ENCODE data around the gene MDM4. TPM values are rescaled to one million over a fixed set of nuclear protein-coding genes. Genes with fewer than 3 reads are reported as not detected.
"Not testable (repeated sequence)": the region's sequence is repeated elsewhere in the genome, so short reads cannot be mapped to it uniquely, and the experiment has no call there.

The MDM4 gene
- total RNA-seq, 1 donor from 2014 or later = 80.3 TPM

DNA sequence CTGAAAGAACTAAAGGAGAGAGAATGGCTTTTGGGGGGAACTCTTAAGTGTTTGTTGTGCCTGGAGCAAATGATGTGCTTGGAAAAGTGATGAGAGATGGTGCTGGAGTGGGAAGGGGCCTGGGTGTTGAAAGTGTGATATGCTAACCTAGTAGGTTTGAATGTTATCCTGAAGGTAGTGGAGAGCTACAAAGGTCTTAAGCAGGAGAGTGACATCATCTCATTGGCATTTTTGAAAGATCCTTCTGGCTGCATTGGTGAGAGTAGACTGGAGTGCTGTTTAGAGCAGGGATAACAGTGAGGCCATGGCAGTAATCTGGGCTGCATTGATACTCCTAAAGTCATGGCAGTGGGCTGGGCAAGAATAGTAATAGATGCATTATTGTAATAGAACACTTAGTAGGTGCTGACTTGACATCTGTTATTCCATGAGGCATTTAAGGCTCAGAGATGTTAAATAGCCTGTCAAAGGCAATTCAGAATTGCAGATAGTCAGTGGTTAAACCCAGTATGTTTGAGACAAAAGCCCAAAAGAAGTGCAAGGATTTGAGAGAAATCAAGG lies 44.5 kb downstream of the MDM4 start:
- Mint-ChIP-seq H3K4me1 (ENCODE audit: low read depth) (peaks cover 49% of the 10 kb centered on the region), H3K4me3 (no peak overlapping the region), H3K27me3 (ENCODE audit: insufficient read depth) (no peaks in the 10 kb centered on the region), H3K9me3 (no peaks in the 10 kb centered on the region), H3K36me3 (ENCODE audit: low read depth) (peaks cover 28% of the 10 kb centered on the region), H3K27ac (no peak overlapping the region)
- intact Hi-C loops (cut with micrococcal nuclease) = no loop called here
- no peak for DNase-seq (ENCODE audit: low spot score)

DNA sequence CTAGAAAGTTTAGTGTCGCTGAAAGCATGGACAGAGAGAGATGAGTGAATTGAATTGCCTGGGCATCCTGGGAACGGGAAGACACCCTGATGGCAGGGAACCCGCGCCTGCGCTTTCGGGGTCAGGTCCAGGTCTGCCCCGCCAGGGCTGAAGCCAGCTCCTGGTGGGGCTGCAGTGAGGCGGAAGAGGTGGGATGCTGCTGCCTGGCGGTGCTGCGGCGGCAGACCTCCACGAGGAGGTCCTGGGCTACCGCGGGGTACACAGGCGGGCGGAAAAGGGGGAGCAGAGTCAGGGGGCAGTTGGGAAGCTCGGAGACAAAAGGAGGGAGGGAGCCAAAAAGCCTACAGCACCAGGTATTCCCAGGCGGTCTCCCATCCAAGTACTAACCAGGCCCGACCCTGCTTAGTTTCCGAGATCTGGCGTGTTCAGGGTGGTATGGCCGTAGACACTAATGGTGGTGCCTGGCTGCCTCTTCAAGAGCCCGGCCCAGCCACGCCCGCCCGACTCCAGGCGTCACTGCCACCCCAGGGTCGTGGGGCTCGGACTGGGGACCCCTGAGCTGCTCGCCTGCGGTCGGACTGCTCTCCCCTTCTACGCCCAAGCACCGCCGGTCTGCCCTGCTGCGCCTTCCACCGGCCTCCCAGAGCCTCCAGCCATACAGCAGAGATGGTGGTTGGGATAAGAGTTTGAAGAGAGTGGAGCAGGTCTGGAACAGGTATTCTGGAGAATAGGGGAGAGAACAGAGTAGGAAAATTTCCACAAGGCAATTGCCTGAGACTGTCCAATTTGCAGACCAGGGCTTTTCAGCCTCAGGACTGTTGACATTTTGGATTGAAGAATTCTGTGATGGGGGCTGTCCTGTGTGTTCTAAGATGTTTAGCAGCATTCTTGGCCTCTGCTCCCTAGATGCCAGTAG lies 46.1 kb downstream of the MDM4 start:
- Mint-ChIP-seq H3K27me3 (ENCODE audit: insufficient read depth) (no peaks in the 10 kb centered on the region), H3K4me1 (ENCODE audit: low read depth) (peaks cover 51% of the 10 kb centered on the region), H3K27ac (no peak overlapping the region), H3K36me3 (ENCODE audit: low read depth) (peaks cover 28% of the 10 kb centered on the region), H3K4me3 (no peak overlapping the region), H3K9me3 (no peaks in the 10 kb centered on the region)
- DNase-seq (ENCODE audit: low spot score) = no peak
- intact Hi-C loops (cut with micrococcal nuclease) = no loop called here

DNA sequence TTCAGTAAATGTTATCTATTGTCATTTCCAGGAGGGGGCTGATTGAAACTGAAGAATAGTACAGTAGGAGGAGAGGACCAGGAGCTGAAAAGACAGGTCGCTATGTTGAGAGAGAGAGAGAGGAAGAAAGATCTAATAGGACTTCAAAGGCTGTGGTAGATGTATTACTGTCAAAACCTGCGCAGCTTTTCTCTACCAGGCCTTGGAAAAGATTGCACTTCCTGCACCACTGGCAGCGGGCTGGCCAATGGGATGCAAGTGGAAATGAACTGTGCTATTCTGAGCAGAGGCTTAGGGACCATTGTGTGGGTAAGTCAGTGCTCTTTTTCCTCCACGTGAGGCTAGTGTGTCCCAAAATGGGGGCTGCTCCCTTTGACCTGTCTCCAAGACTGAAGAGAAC lies 47.1 kb downstream of the MDM4 start:
- DNase-seq (ENCODE audit: low spot score) = no peak
- peaks cover 60% of the 10 kb centered on the region for H3K4me1 Mint-ChIP-seq (ENCODE audit: low read depth)
- H3K4me3 Mint-ChIP-seq = no peak overlapping the region
- H3K36me3 Mint-ChIP-seq (ENCODE audit: low read depth) = peaks cover 31% of the 10 kb centered on the region
- intact Hi-C loops (cut with micrococcal nuclease) = no loop called here
- H3K27ac Mint-ChIP-seq = peak overlapping the region; percentile 65
- H3K9me3 Mint-ChIP-seq = no peaks in the 10 kb centered on the region
- no peaks in the 10 kb centered on the region for H3K27me3 Mint-ChIP-seq (ENCODE audit: insufficient read depth)

DNA sequence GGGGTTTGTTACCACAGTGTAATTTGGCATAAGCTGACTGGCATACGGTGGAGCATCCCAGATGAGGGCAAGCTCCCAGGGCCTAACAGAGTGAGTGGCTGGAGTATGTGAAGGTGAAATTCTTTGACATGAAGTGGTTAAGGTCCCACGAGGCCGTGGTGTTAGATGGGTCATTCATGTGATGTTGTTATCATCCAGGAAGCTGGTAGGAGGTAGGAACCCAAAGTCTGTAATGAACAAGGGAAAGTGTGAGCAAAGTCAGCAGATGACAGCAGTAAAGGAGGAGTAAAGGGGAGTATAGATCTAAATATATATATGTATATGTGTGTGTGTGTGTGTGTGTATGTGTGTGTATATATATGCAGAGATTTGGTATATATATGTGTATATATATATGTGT lies 47.6 kb downstream of the MDM4 start:
- Mint-ChIP-seq H3K4me3 (no peak overlapping the region), H3K4me1 (ENCODE audit: low read depth) (peaks cover 60% of the 10 kb centered on the region), H3K27me3 (ENCODE audit: insufficient read depth) (no peaks in the 10 kb centered on the region), H3K27ac (peak overlapping the region; percentile 27), H3K9me3 (no peaks in the 10 kb centered on the region), H3K36me3 (ENCODE audit: low read depth) (peaks cover 31% of the 10 kb centered on the region)
- intact Hi-C loops (cut with micrococcal nuclease) = loop anchor here (2.0 kb wide), 2 partner anchors 19 to 47 kb away; partner anchors contain the start of gene MDM4
- no peak for DNase-seq (ENCODE audit: low spot score)

DNA sequence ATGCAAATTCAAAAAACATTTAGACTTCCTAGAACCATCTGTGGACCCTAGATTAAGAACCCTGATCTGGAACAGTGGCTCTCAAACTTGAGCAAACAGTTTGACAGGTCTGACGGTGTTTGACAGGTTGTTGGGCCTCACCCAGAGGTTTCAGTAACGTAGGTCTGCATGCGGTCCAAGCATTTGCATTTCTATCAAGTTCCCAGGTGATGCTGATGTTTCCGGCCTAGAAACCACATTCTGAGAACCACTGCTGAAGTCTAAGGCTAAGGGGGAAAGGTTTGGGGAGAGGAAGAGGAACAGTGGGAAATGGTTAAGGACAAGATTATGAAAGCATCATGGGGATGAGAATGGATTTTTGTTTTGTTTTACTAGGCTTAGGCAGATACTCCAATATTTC lies 48.6 kb downstream of the MDM4 start:
- Mint-ChIP-seq H3K4me3 (peak overlapping the region; percentile 5), H3K27ac (peak overlapping the region; percentile 76), H3K27me3 (ENCODE audit: insufficient read depth) (no peaks in the 10 kb centered on the region), H3K4me1 (ENCODE audit: low read depth) (peaks cover 67% of the 10 kb centered on the region), H3K36me3 (ENCODE audit: low read depth) (peaks cover 32% of the 10 kb centered on the region), H3K9me3 (no peaks in the 10 kb centered on the region)
- DNase-seq (ENCODE audit: low spot score) = no peak
- intact Hi-C loops (cut with micrococcal nuclease) = loop anchor here (2.0 kb wide), 2 partner anchors 20 to 48 kb away; partner anchors contain the start of gene MDM4

DNA sequence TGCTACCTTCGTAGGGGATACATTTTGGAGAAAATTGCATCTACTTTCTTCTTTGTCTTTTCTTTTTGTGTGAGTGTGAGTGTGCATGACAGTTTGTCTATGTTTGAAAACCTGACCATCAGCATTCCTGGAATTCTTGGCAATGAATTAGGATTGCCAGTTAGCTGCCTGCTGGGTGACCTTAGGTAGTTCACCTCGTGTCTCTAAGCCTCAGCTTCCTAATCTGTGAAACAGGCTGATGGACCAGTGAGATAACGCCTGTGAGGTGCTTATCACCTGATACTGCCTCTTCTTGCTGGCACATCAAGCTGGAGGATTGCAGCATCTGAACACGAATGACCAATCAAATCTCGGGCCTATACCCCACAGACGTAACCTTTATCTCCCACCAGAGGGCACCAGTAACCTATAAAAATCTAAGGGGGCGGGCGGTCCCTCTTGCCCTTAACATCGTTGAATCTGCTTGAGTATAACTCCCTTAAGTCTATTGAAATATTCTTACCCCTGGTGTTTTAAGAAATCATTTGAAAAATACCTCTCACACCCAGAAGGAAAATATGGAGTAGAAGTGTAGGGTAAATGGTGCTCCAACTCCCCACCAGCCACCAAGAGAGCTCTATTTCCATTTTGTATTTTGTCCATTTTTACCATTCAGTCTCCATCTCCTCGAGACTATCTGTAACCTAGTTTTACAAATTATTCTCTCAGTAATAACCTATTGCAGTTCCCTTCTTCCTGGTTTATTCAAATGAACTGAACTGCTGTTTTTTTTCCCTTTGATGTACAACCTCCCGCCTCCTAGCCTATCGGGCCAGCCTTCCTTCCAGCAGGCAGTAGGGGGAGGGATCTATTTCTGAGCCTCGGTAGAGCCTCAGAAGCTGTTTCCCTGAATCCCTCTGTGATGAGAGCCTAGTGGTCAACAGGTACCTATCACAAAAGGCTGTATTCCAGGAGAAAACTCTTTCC lies 49.7 kb downstream of the MDM4 start:
- DNase-seq (ENCODE audit: low spot score) = peak; percentile 56
- peaks cover 67% of the 10 kb centered on the region for H3K4me1 Mint-ChIP-seq (ENCODE audit: low read depth)
- intact Hi-C loops (cut with micrococcal nuclease) = loop anchor here (1.0 to 2.0 kb wide), 4 partner anchors 21 to 241 kb away; partner anchors contain the start of gene MDM4
- no peaks in the 10 kb centered on the region for H3K9me3 Mint-ChIP-seq
- H3K27me3 Mint-ChIP-seq (ENCODE audit: insufficient read depth) = no peaks in the 10 kb centered on the region
- no peak overlapping the region for H3K4me3 Mint-ChIP-seq
- peak overlapping the region; percentile 68 for H3K27ac Mint-ChIP-seq
- peaks cover 31% of the 10 kb centered on the region for H3K36me3 Mint-ChIP-seq (ENCODE audit: low read depth)

DNA sequence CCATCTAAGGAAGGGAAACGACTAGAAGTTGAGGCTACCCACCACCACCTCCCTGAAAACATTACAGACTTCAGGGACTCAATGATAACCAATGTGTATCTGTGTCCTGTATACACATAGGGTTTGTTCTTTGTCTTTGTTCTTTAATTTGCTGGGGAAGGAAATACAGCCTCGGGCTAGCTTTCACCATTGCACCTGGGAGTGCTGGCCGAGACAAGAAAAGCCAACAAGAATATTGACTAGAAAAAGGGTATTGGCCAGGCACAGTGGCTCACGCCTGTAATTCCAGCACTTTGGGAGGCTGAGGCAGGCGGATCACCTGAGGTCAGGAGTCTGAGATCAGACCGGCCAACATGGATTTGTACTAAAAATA lies 50.4 kb downstream of the MDM4 start:
- intact Hi-C loops (cut with micrococcal nuclease) = loop anchor here (1.0 kb wide), 2 partner anchors 197 to 241 kb away; no protein-coding TSS in a partner anchor
- H3K36me3 Mint-ChIP-seq (ENCODE audit: low read depth) = peaks cover 33% of the 10 kb centered on the region

DNA sequence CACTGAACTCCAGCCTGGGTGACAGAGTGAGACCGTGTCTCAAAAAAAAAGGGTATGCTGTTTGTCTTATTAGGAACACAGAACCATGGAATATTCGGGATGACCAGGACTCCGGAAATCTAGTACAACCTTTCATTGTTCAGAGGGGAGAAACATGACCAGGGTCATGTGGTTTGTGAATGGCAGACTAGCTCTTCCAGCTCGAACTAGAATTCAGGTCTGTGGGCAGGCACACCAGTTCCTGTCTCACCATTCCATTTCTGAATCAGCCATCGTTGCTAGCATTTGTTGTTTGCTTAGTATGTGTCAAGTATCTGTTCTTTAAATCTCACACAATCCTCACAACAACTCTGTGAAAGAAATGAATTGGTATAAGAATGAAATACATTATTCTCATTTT lies 50.9 kb downstream of the MDM4 start:
- Mint-ChIP-seq H3K9me3 (no peaks in the 10 kb centered on the region), H3K36me3 (ENCODE audit: low read depth) (peaks cover 29% of the 10 kb centered on the region), H3K4me3 (no peak overlapping the region), H3K27ac (peak overlapping the region; percentile 45), H3K27me3 (ENCODE audit: insufficient read depth) (no peaks in the 10 kb centered on the region), H3K4me1 (ENCODE audit: low read depth) (peaks cover 60% of the 10 kb centered on the region)
- intact Hi-C loops (cut with micrococcal nuclease) = loop anchor here (1.0 kb wide), 1 partner anchor 12 kb away; no protein-coding TSS in a partner anchor
- no peak for DNase-seq (ENCODE audit: low spot score)

More for the DNA sequence above, 50.4 kb downstream of the MDM4 start:
- Mint-ChIP-seq H3K9me3 (no peaks in the 10 kb centered on the region), H3K27me3 (ENCODE audit: insufficient read depth) (no peaks in the 10 kb centered on the region), H3K4me3 (no peak overlapping the region), H3K27ac (no peak overlapping the region), H3K4me1 (ENCODE audit: low read depth) (peaks cover 65% of the 10 kb centered on the region)
- DNase-seq (ENCODE audit: low spot score) = no peak

DNA sequence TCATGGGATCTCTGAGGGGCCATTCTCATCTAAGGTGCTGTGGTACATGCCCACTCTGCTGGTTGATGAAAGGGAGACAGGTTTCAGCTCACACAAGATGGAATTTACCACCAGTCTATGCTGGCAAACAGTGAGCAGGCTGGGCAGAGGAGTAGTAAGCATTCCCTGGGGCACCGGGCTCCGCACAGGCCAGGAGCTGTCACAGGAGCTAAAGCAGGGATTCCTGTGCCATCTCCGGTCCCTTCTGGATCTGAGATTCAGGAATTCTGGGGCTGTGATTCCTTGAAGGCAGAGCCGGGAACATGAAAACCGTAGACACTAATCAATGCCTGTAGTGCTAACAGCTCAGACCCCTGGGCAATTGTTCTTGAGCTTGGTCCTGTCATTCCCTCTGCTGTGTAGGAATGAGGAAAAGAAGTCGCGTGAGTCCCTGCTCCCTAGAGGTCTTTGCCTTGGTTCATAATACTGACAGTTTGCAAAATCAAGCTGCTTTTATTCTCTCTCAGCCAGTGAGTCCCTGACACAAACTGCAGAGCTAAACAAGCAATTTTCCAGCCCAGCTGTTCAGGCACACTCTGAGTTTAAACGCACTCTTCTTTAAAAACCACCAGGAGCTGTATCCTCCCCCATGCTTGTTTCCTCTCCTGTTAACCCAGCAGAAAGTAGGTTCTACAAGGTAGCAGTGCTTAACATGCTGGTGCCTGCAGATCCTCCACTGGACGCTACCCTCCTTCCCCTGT lies 52.5 kb downstream of the MDM4 start:
- DNase-seq (ENCODE audit: low spot score) = no peak
- Mint-ChIP-seq H3K36me3 (ENCODE audit: low read depth) (peaks cover 27% of the 10 kb centered on the region), H3K27me3 (ENCODE audit: insufficient read depth) (no peaks in the 10 kb centered on the region), H3K4me1 (ENCODE audit: low read depth) (peaks cover 49% of the 10 kb centered on the region), H3K4me3 (no peak overlapping the region), H3K9me3 (no peaks in the 10 kb centered on the region), H3K27ac (no peak overlapping the region)
- intact Hi-C loops (cut with micrococcal nuclease) = no loop called here

DNA sequence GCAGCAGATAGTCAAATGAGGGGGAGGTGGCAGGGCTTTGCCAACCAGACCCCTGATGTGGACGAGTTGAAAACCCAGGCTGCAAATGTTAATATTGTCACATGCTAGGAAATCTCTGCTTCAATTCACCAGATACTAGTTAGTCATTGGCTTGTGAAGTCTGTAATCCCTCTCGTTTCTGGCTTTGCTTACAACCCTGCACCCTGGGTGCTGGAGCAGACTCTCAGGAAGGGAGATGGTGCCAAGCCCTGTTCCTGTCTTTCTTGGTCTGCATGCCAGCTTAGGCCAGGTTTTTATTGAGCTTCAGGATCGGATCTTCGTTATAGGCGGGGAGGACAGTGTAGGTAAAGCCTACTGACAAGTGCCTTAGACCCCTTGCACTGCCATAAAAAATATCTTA lies 53.3 kb downstream of the MDM4 start:
- intact Hi-C loops (cut with micrococcal nuclease) = no loop called here
- Mint-ChIP-seq H3K36me3 (ENCODE audit: low read depth) (peaks cover 30% of the 10 kb centered on the region), H3K27me3 (ENCODE audit: insufficient read depth) (no peaks in the 10 kb centered on the region), H3K4me1 (ENCODE audit: low read depth) (peaks cover 43% of the 10 kb centered on the region), H3K4me3 (no peak overlapping the region), H3K27ac (no peak overlapping the region), H3K9me3 (no peaks in the 10 kb centered on the region)
- no peak for DNase-seq (ENCODE audit: low spot score)

DNA sequence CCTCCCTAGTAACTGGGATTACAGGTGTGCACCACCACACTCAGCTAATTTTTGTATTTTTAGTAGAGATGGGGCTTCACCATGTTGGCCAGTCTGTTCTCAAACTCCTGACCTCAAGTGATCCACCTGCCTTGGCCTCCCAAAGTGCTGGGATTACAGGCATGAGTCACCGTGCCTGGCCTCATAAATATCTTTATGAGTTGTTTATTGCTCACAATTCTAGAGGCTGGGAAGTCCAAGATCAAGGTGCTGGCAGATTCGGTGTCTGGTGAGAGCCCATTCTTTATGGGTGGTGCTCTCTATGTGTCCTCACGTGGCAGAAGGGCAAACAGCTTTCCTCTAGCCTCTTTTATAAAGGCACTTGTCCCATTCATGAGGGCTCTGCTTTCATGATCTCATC lies 53.8 kb downstream of the MDM4 start:
- H3K4me3 Mint-ChIP-seq; intact Hi-C loops (cut with micrococcal nuclease); DNase-seq (ENCODE audit: low spot score); H3K27ac Mint-ChIP-seq; H3K27me3 Mint-ChIP-seq (ENCODE audit: insufficient read depth); H3K9me3 Mint-ChIP-seq: not testable (repeated sequence)
- Mint-ChIP-seq H3K4me1 (ENCODE audit: low read depth) (peaks cover 39% of the 10 kb centered on the region), H3K36me3 (ENCODE audit: low read depth) (peaks cover 30% of the 10 kb centered on the region)

DNA sequence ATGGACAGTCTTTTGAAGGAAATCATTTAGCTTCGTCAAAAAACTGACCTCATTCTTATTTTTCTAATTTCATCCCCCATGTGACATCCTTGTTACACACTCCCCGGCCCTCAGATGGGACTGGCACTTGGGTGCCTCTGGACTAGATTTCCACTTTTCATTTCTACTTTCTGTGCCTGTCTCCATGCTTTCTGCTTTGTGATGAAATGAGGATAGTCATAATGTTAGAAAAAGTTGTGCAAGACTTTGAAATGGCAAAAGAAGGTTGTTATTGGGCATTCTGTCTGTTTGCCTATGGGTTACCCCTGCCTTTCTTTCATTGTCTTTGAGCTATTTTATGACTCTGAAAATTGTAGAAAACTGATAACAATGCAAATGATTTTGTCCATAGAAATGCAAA lies 54.9 kb downstream of the MDM4 start:
- no peak for DNase-seq (ENCODE audit: low spot score)
- Mint-ChIP-seq H3K9me3 (no peaks in the 10 kb centered on the region), H3K4me3 (no peak overlapping the region), H3K27me3 (ENCODE audit: insufficient read depth) (no peaks in the 10 kb centered on the region), H3K4me1 (ENCODE audit: low read depth) (peaks cover 28% of the 10 kb centered on the region), H3K36me3 (ENCODE audit: low read depth) (peaks cover 27% of the 10 kb centered on the region), H3K27ac (no peak overlapping the region)
- intact Hi-C loops (cut with micrococcal nuclease) = no loop called here

All from activated T-helper 1 cell treated with anti-CD3 and anti-CD28 coated beads, Interleukin-12 subunit alpha, Interleukin-12 subunit beta, Interleukin-2, Interleukin-4 antibody, amounts not matched to agents 30 ng/mL and 10 ng/mL and 1 ng/mL, durations not matched to agents 14 hours and 24 hours and 36 hours (primary cell).